Measurements from ENCODE around the gene ABTB2. TPM values are rescaled to one million over a fixed set of nuclear protein-coding genes. Genes with fewer than 3 reads are reported as not detected.

The ABTB2 gene
- total and polyA plus RNA-seq, 10 of the 15 experiments (the other 5 are each of a cell fraction or from before 2014, with no cell fraction given), result 0.13 to 2.1 (median 0.72) TPM

DNA sequence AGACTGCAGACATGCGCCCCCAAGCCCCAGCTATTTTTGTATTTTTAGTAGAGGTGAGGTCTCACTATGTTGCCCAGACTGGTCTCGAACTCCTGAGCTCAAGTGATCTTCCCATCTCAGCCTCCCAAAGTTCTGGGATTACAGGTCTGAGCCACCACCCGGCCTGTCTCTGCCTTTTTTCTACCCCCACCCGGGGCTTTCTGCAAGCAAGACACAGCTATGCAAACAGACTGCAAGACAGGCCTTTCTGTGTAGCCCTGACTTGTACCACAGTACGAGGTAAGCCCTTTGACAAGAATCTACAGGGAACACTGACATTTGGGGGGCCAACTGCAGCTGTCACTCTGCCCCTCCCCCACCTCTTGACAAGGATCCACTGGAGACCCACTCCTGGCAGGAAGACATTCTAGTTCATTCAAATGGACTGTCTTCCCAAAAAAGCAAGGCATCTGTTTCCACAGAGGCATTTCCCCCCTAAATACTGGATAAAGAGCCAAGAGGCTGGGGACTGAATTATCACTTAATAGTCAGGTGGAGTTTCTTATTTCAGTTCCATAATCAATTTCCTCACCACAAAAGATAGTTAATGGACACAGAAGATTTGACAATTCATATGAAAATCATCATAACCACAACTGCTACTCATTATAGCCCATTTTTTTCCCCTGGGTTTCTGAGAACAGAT, 118.2 kb downstream of the ABTB2 start:
- Histone ChIP-seq H3K4me3 (no peak overlapping the region), H3K36me3 (ENCODE audit: control insufficient read depth in 2 of 2, insufficient read depth in 2 of 2, low read length in 1 of 2) (no peaks in the 10 kb centered on the region), H4K20me1 (ENCODE audit: control insufficient read depth, insufficient read depth) (no peaks in the 10 kb centered on the region), H3K9me3 (replicated peaks; ENCODE audit: control insufficient read depth, insufficient read depth, low read length) (no peaks in the 10 kb centered on the region), H3K4me2 (ENCODE audit: control insufficient read depth, insufficient read depth) (peak overlapping the region; percentile 80), H3K79me2 (ENCODE audit: control insufficient read depth, insufficient read depth, low read length) (no peaks in the 10 kb centered on the region; the same call in 1 of the 2 replicates), H3K9ac (ENCODE audit: control insufficient read depth, insufficient read depth, low read length) (no peak overlapping the region; the same call in 1 of the 2 replicates), H3K27me3 (replicated peaks in 1 of 2; ENCODE audit: control insufficient read depth in 2 of 2, insufficient read depth in 2 of 2, low read length in 1 of 2) (no peaks in the 10 kb centered on the region), H3K4me1 (ENCODE audit: control insufficient read depth, insufficient read depth, low read length) (peaks cover 63% of the 10 kb centered on the region), H2AFZ (ENCODE audit: control insufficient read depth, low read depth, low read length) (no peak overlapping the region), H3K27ac (ENCODE audit: control insufficient read depth, insufficient read depth) (peak overlapping the region; percentile 60)
- 53% methylated on average over 5 of the region's 5 CpGs for WGBS (ENCODE audit: insufficient coverage, insufficient replicate concordance, low lambda C conversion rate, missing lambda C conversion rate)
- no peak for FAIRE-seq
- peak; percentile 31 for ATAC-seq
- BruUV-seq (replicated peaks), result no TSS peak
- RAD21 ChIA-PET (ENCODE audit: unreplicated experiment), result interaction anchor here (0.7 to 3.0 kb wide), 8 partner anchors 11 to 118 kb away, joined by 3 to 20 read pairs (median 6); partner anchors contain the start of gene ABTB2
- CTCF ChIA-PET, result interaction anchor here (0.6 to 3.2 kb wide), 7 partner anchors 10 to 661 kb away, joined by 3 to 16 read pairs (median 3); no protein-coding TSS in a partner anchor
- intact Hi-C loops (cut with micrococcal nuclease; ENCODE audit: unreplicated experiment), result loop anchor here (10.0 kb wide), 1 partner anchor 465 kb away; the partner anchor contains the start of gene FBXO3
- POLR2A ChIA-PET, result interaction anchor here (0.9 to 1.7 kb wide), 3 partner anchors 10 to 63 kb away, joined by 3 to 10 read pairs (median 3); no protein-coding TSS in a partner anchor
- SMC1A ChIA-PET (ENCODE audit: uncharacterized antibody, unreplicated experiment), result interaction anchor here (0.6 to 17.3 kb wide), 8 partner anchors 7 to 133 kb away, joined by 3 to 192 read pairs (median 4); partner anchors contain the start of gene ABTB2
- in situ Hi-C loops (cut with MboI), result loop anchor here (5.0 to 10.0 kb wide), 2 partner anchors 118 to 765 kb away; partner anchors contain the start of gene ABTB2
- DNase-seq (ENCODE audit: low read depth, low spot score), result no peak
- no peak for TF ChIP-seq TARDBP (IDR thresholded peaks at IDR 0.05; ENCODE audit: borderline replicate concordance)
- TF ChIP-seq SMARCA5 (IDR thresholded peaks at IDR 0.05), result 0 out of 2 replicates have a peak, but pooled peaks have one; percentile 26
- TF ChIP-seq, protein P1, sequence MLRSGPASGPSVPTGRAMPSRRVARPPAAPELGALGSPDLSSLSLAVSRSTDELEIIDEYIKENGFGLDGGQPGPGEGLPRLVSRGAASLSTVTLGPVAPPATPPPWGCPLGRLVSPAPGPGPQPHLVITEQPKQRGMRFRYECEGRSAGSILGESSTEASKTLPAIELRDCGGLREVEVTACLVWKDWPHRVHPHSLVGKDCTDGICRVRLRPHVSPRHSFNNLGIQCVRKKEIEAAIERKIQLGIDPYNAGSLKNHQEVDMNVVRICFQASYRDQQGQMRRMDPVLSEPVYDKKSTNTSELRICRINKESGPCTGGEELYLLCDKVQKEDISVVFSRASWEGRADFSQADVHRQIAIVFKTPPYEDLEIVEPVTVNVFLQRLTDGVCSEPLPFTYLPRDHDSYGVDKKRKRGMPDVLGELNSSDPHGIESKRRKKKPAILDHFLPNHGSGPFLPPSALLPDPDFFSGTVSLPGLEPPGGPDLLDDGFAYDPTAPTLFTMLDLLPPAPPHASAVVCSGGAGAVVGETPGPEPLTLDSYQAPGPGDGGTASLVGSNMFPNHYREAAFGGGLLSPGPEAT (IDR thresholded peaks at IDR 0.05; ENCODE audit: low read depth), result peak; percentile 34; the same call in 1 of the 2 replicates
- TF ChIP-seq ZNF217 (IDR thresholded peaks at IDR 0.05), result peak; percentile 22; the same call in 1 of the 2 replicates
- peak; percentile 85 for TF ChIP-seq CUX1 (IDR thresholded peaks at IDR 0.05; ENCODE audit: insufficient replicate concordance, low read depth, low read length)
- TF ChIP-seq RUNX3 (IDR thresholded peaks at IDR 0.05; ENCODE audit: low read length), result peak; percentile 94
- TF ChIP-seq ZNF384 (IDR thresholded peaks at IDR 0.05; ENCODE audit: borderline replicate concordance, low read depth, low read length), result peak; percentile 46; the same call in 1 of the 2 replicates
- peak; percentile 38 to 50; a peak in 2 of 4 replicates for TF ChIP-seq BHLHE40 (IDR thresholded peaks at IDR 0.05; ENCODE audit: borderline replicate concordance in 1 of 2, low read depth in 2 of 2, low read length in 1 of 2)
- TF ChIP-seq EP300 (IDR thresholded peaks at IDR 0.05; ENCODE audit: borderline replicate concordance in 1 of 2, control insufficient read depth in 1 of 2, low read depth in 2 of 2, low read length in 2 of 2), result 0 out of 4 replicates have a peak, but pooled peaks have one; percentile 52 to 63
- peak; percentile 71 for TF ChIP-seq IKZF1 (conservative IDR thresholded peaks at IDR 0.05)
- TF ChIP-seq IRF4 (IDR thresholded peaks at IDR 0.05; ENCODE audit: low read depth, low read length), result 0 out of 2 replicates have a peak, but pooled peaks have one; percentile 23
- 0 out of 2 replicates have a peak, but pooled peaks have one; percentile 12 for TF ChIP-seq BCL11A (IDR thresholded peaks at IDR 0.05; ENCODE audit: low read depth, low read length)
- peak; percentile 61; the same call in 1 of the 2 replicates for TF ChIP-seq NR2F1 (conservative IDR thresholded peaks at IDR 0.05)
- TF ChIP-seq JUNB (IDR thresholded peaks at IDR 0.05), result peak; percentile 31; the same call in 1 of the 2 replicates
- no peak for TF ChIP-seq CREM (IDR thresholded peaks at IDR 0.05; ENCODE audit: low read depth)
